ENCODE measurements around the gene WBP2. TPM values are rescaled to one million over a fixed set of nuclear protein-coding genes. Genes with fewer than 3 reads are reported as not detected.
A peak's percentile ranks its signal among the peaks of the same experiment; 100 is the strongest.
"Not testable (repeated sequence)": the region's sequence is repeated elsewhere in the genome, so short reads cannot be mapped to it uniquely, and the experiment has no call there.

Gene WBP2
- total and polyA plus RNA-seq, 2 donors = 16.2 to 142 TPM

GRCh38 chr17:75865404-75866188 lies 10.5 kb upstream of the WBP2 start:
- 74% methylated on average over 17 of the region's 17 CpGs for WGBS
- H3K36me3 ChIP-seq (ENCODE audit: insufficient read depth); H3K4me1 ChIP-seq (ENCODE audit: insufficient read depth); H3K27ac ChIP-seq (ENCODE audit: low read depth); H3K4me3 ChIP-seq (ENCODE audit: low read depth, low read length); DNase-seq (ENCODE audit: extremely low spot score): not testable (repeated sequence)

GRCh38 chr17:75864887-75865286 lies 9.8 kb upstream of the WBP2 start:
- 69% methylated on average over 4 of the region's 4 CpGs for WGBS
- not testable (repeated sequence) for H3K4me3 ChIP-seq (ENCODE audit: low read depth, low read length); DNase-seq (ENCODE audit: extremely low spot score); H3K36me3 ChIP-seq (ENCODE audit: insufficient read depth); H3K4me1 ChIP-seq (ENCODE audit: insufficient read depth)
- peak overlapping the region; percentile 46 for H3K27ac ChIP-seq (ENCODE audit: low read depth)

- Histone ChIP-seq H3K36me3 (ENCODE audit: insufficient read depth) (no peaks in the 10 kb centered on the region), H3K27ac (ENCODE audit: low read depth) (peak overlapping the region; percentile 46), H3K4me3 (ENCODE audit: low read depth, low read length) (no peak overlapping the region), H3K4me1 (ENCODE audit: insufficient read depth) (no peaks in the 10 kb centered on the region)
- WGBS = 10% methylated on average over 8 of the region's 8 CpGs
- DNase-seq (ENCODE audit: extremely low spot score) = peak; percentile 83
Measured at GRCh38 chr17:75864448-75864871, 9.3 kb upstream of the WBP2 start.

- H3K36me3 ChIP-seq (ENCODE audit: insufficient read depth) = no peaks in the 10 kb centered on the region
- 68% methylated on average over 9 of the region's 9 CpGs for WGBS
- H3K27ac ChIP-seq (ENCODE audit: low read depth) = no peak overlapping the region
- no peak overlapping the region for H3K4me3 ChIP-seq (ENCODE audit: low read depth, low read length)
- H3K4me1 ChIP-seq (ENCODE audit: insufficient read depth) = no peaks in the 10 kb centered on the region
- DNase-seq (ENCODE audit: extremely low spot score) = no peak
Measured at GRCh38 chr17:75861927-75862317, 6.8 kb upstream of the WBP2 start.

GRCh38 chr17:75859358-75859757 lies 4.2 kb upstream of the WBP2 start:
- H3K27ac ChIP-seq (ENCODE audit: low read depth); H3K36me3 ChIP-seq (ENCODE audit: insufficient read depth); H3K4me1 ChIP-seq (ENCODE audit: insufficient read depth); DNase-seq (ENCODE audit: extremely low spot score); H3K4me3 ChIP-seq (ENCODE audit: low read depth, low read length): not testable (repeated sequence)
- WGBS = 91% methylated on average over 10 of the region's 10 CpGs

- WGBS = 1% methylated on average over 23 of the region's 24 CpGs
- H3K36me3 ChIP-seq (ENCODE audit: insufficient read depth) = peaks cover under 1% of the 10 kb centered on the region
- DNase-seq (ENCODE audit: extremely low spot score) = no peak
Measured at GRCh38 chr17:75856062-75856756, 1.1 kb upstream of the WBP2 start.

GRCh38 chr17:75854881-75855309 lies 240 bp downstream of the WBP2 start:
- H3K4me1 ChIP-seq (ENCODE audit: insufficient read depth) = no peaks in the 10 kb centered on the region

More at GRCh38 chr17:75856062-75856756, 1.1 kb upstream of the WBP2 start:
- Histone ChIP-seq H3K4me1 (ENCODE audit: insufficient read depth) (no peaks in the 10 kb centered on the region), H3K4me3 (ENCODE audit: low read depth, low read length) (peak overlapping the region; percentile 63), H3K27ac (ENCODE audit: low read depth) (peak overlapping the region; percentile 92)

GRCh38 chr17:75854101-75854748 lies 910 bp downstream of the WBP2 start:
- peak overlapping the region; percentile 77 for H3K4me3 ChIP-seq (ENCODE audit: low read depth, low read length)
- no peak for DNase-seq (ENCODE audit: extremely low spot score)
- no peaks in the 10 kb centered on the region for H3K4me1 ChIP-seq (ENCODE audit: insufficient read depth)
- H3K27ac ChIP-seq (ENCODE audit: low read depth) = peak overlapping the region; percentile 84
- H3K36me3 ChIP-seq (ENCODE audit: insufficient read depth) = peaks cover 5% of the 10 kb centered on the region
- WGBS = 23% methylated on average over 7 of the region's 7 CpGs

More at GRCh38 chr17:75854881-75855309, 240 bp downstream of the WBP2 start:
- H3K4me3 ChIP-seq (ENCODE audit: low read depth, low read length) = peak overlapping the region; percentile 77
- under 1% methylated on average over 19 of the region's 19 CpGs for WGBS
- H3K27ac ChIP-seq (ENCODE audit: low read depth) = peak overlapping the region; percentile 84
- H3K36me3 ChIP-seq (ENCODE audit: insufficient read depth) = peaks cover 5% of the 10 kb centered on the region
- DNase-seq (ENCODE audit: extremely low spot score) = no peak

GRCh38 chr17:75853433-75853832 lies 1.7 kb downstream of the WBP2 start:
- no peaks in the 10 kb centered on the region for H3K4me1 ChIP-seq (ENCODE audit: insufficient read depth)
- H3K27ac ChIP-seq (ENCODE audit: low read depth) = no peak overlapping the region
- WGBS = 69% methylated on average over 7 of the region's 7 CpGs
- DNase-seq (ENCODE audit: extremely low spot score) = no peak
- H3K4me3 ChIP-seq (ENCODE audit: low read depth, low read length) = no peak overlapping the region
- H3K36me3 ChIP-seq (ENCODE audit: insufficient read depth) = peaks cover 7% of the 10 kb centered on the region

GRCh38 chr17:75851693-75851991 lies 3.5 kb downstream of the WBP2 start:
- H3K27ac ChIP-seq (ENCODE audit: low read depth); H3K4me1 ChIP-seq (ENCODE audit: insufficient read depth); DNase-seq (ENCODE audit: extremely low spot score); H3K4me3 ChIP-seq (ENCODE audit: low read depth, low read length): not testable (repeated sequence)
- 93% methylated on average over 15 of the region's 15 CpGs for WGBS
- peaks cover 14% of the 10 kb centered on the region for H3K36me3 ChIP-seq (ENCODE audit: insufficient read depth)

GRCh38 chr17:75850928-75851692 lies 4.0 kb downstream of the WBP2 start:
- peaks cover 14% of the 10 kb centered on the region for H3K36me3 ChIP-seq (ENCODE audit: insufficient read depth)
- no peak overlapping the region for H3K27ac ChIP-seq (ENCODE audit: low read depth)
- no peak overlapping the region for H3K4me3 ChIP-seq (ENCODE audit: low read depth, low read length)
- no peaks in the 10 kb centered on the region for H3K4me1 ChIP-seq (ENCODE audit: insufficient read depth)
- WGBS = 91% methylated on average over 12 of the region's 12 CpGs
- DNase-seq (ENCODE audit: extremely low spot score) = no peak

GRCh38 chr17:75849724-75850123 lies 5.4 kb downstream of the WBP2 start:
- H3K4me3 ChIP-seq (ENCODE audit: low read depth, low read length) = no peak overlapping the region
- H3K4me1 ChIP-seq (ENCODE audit: insufficient read depth) = no peaks in the 10 kb centered on the region
- 85% methylated on average over 9 of the region's 9 CpGs for WGBS
- no peak for DNase-seq (ENCODE audit: extremely low spot score)
- no peak overlapping the region for H3K27ac ChIP-seq (ENCODE audit: low read depth)
- peaks cover 14% of the 10 kb centered on the region for H3K36me3 ChIP-seq (ENCODE audit: insufficient read depth)

GRCh38 chr17:75849279-75849646 lies 5.9 kb downstream of the WBP2 start:
- DNase-seq (ENCODE audit: extremely low spot score) = no peak
- Histone ChIP-seq H3K4me1 (ENCODE audit: insufficient read depth) (no peaks in the 10 kb centered on the region), H3K36me3 (ENCODE audit: insufficient read depth) (peaks cover 14% of the 10 kb centered on the region), H3K4me3 (ENCODE audit: low read depth, low read length) (no peak overlapping the region), H3K27ac (ENCODE audit: low read depth) (no peak overlapping the region)
- 81% methylated on average over 11 of the region's 11 CpGs for WGBS
